ENCODE data around the gene RAC3. TPM values are rescaled to one million over a fixed set of nuclear protein-coding genes. Genes with fewer than 3 reads are reported as not detected.

The RAC3 gene
- total and polyA plus RNA-seq, 9 of the 15 experiments (the other 6 are each of a cell fraction or from before 2014, with no cell fraction given) = 0.23 to 292 (median 118) TPM

DNA sequence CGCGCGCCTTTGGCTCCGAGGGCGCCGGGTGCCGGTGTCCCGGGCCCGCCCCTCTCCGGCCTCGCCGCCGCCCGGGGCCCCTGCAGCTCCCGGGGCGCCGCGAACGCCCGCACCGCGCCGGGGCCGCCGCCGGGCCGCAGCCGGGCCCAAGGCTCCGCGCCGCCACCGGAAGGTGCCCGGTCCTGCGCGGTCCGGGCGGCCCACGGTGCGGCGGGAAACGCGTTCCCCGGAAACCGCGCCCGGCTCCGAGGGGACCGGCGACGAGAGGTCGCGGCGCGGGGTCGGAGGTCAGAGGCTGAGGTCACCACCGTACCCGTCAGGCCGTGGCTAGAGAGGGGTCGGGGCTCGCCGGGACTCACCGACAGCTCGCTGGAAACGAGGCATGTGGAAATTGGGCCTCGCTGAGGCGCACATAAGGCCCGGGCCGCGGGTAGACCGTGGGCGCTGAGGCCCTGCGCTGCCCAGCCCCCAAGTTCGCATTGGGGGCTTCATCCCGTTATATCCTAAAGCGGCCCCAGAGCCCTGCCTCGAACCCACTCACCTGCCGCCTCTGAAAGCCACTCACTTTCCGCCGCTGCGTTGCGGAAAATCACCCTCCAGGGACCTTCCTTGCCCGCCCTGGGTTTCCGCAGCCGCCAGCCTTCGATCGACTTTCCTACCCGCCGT is 34.3 kb downstream of the RAC3 start, which contains the start of gene DUS1L (continued):
- TF ChIP-seq, protein P1, sequence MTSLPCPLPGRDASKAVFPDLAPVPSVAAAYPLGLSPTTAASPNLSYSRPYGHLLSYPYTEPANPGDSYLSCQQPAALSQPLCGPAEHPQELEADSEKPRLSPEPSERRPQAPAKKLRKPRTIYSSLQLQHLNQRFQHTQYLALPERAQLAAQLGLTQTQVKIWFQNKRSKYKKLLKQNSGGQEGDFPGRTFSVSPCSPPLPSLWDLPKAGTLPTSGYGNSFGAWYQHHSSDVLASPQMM (CRISPR knock-in tag; IDR thresholded peaks at IDR 0.05) = no peak
- TF ChIP-seq, protein P2, sequence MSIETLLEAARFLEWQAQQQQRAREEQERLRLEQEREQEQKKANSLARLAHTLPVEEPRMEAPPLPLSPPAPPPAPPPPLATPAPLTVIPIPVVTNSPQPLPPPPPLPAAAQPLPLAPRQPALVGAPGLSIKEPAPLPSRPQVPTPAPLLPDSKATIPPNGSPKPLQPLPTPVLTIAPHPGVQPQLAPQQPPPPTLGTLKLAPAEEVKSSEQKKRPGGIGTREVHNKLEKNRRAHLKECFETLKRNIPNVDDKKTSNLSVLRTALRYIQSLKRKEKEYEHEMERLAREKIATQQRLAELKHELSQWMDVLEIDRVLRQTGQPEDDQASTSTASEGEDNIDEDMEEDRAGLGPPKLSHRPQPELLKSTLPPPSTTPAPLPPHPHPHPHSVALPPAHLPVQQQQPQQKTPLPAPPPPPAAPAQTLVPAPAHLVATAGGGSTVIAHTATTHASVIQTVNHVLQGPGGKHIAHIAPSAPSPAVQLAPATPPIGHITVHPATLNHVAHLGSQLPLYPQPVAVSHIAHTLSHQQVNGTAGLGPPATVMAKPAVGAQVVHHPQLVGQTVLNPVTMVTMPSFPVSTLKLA (conservative IDR thresholded peaks at IDR 0.05) = peak in 1 of 2 experiments; percentile 54; a peak in 2 of 4 replicates
- TF ChIP-seq RCOR1 (IDR thresholded peaks at IDR 0.05; ENCODE audit: borderline replicate concordance in 1 of 2, low read depth in 2 of 2, low read length in 2 of 2) (peak in 1 of 2 experiments; percentile 40; a peak in 1 of 4 replicates), KAT7 (CRISPR knock-in tag; IDR thresholded peaks at IDR 0.05; ENCODE audit: borderline replicate concordance) (peak; percentile 91; the same call in 1 of the 2 replicates), ZKSCAN1 (IDR thresholded peaks at IDR 0.05; ENCODE audit: low read depth, low read length) (peak; percentile 66; the same call in 1 of the 2 replicates), SAFB2 (IDR thresholded peaks at IDR 0.05; ENCODE audit: borderline replicate concordance, low read depth, low read length, severe bottlenecking) (no peak), MAZ (CRISPR knock-in tag; conservative IDR thresholded peaks at IDR 0.05 in 1 of 2, IDR thresholded peaks at IDR 0.05 in 1 of 2) (peak; percentile 83 to 88), SRSF7 (optimal IDR thresholded peaks at IDR 0.05; ENCODE audit: low read depth, low read length) (no peak), THRAP3 (IDR thresholded peaks at IDR 0.05; ENCODE audit: borderline replicate concordance) (0 out of 2 replicates have a peak, but pooled peaks have one; percentile 52), ETV1 (tag; conservative IDR thresholded peaks at IDR 0.05; ENCODE audit: low read depth) (no peak), PCBP1 (IDR thresholded peaks at IDR 0.05; ENCODE audit: low read depth, low read length, poor library complexity, severe bottlenecking) (peak; percentile 71), ZNF232 (CRISPR knock-in tag; IDR thresholded peaks at IDR 0.05) (no peak)
- TF ChIP-seq, protein P3, sequence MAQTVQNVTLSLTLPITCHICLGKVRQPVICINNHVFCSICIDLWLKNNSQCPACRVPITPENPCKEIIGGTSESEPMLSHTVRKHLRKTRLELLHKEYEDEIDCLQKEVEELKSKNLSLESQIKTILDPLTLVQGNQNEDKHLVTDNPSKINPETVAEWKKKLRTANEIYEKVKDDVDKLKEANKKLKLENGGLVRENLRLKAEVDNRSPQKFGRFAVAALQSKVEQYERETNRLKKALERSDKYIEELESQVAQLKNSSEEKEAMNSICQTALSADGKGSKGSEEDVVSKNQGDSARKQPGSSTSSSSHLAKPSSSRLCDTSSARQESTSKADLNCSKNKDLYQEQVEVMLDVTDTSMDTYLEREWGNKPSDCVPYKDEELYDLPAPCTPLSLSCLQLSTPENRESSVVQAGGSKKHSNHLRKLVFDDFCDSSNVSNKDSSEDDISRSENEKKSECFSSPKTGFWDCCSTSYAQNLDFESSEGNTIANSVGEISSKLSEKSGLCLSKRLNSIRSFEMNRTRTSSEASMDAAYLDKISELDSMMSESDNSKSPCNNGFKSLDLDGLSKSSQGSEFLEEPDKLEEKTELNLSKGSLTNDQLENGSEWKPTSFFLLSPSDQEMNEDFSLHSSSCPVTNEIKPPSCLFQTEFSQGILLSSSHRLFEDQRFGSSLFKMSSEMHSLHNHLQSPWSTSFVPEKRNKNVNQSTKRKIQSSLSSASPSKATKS (CRISPR knock-in tag; IDR thresholded peaks at IDR 0.05) = no peak
- TF ChIP-seq, protein P4, sequence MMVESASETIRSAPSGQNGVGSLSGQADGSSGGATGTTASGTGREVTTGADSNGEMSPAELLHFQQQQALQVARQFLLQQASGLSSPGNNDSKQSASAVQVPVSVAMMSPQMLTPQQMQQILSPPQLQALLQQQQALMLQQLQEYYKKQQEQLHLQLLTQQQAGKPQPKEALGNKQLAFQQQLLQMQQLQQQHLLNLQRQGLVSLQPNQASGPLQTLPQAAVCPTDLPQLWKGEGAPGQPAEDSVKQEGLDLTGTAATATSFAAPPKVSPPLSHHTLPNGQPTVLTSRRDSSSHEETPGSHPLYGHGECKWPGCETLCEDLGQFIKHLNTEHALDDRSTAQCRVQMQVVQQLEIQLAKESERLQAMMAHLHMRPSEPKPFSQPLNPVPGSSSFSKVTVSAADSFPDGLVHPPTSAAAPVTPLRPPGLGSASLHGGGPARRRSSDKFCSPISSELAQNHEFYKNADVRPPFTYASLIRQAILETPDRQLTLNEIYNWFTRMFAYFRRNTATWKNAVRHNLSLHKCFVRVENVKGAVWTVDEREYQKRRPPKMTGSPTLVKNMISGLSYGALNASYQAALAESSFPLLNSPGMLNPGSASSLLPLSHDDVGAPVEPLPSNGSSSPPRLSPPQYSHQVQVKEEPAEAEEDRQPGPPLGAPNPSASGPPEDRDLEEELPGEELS (CRISPR knock-in tag; IDR thresholded peaks at IDR 0.05; ENCODE audit: borderline replicate concordance) = no peak
- TF ChIP-seq, protein P5, sequence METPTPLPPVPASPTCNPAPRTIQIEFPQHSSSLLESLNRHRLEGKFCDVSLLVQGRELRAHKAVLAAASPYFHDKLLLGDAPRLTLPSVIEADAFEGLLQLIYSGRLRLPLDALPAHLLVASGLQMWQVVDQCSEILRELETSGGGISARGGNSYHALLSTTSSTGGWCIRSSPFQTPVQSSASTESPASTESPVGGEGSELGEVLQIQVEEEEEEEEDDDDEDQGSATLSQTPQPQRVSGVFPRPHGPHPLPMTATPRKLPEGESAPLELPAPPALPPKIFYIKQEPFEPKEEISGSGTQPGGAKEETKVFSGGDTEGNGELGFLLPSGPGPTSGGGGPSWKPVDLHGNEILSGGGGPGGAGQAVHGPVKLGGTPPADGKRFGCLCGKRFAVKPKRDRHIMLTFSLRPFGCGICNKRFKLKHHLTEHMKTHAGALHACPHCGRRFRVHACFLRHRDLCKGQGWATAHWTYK (CRISPR knock-in tag; IDR thresholded peaks at IDR 0.05) = peak; percentile 88

All from K562 (cell line).